Breast epithelium (tissue), 4 donors: ENCODE measurements around the gene FBN1. TPM values are rescaled to one million over a fixed set of nuclear protein-coding genes. Genes with fewer than 3 reads are reported as not detected.

Source experiments
- DNase-seq, 2 donors: peaks; one replicate each; pipeline ENCODE4 v3.0.0-alpha.2; 2019; ENCODE audit warnings: low spot score in 2 of 2
- H3K27ac ChIP-seq, 2 donors: fragments of 200-600 bp; sonication (generic) in 1 of 2; one replicate each; pipeline ENCODE4 v1.5.1; 2016 to 2019; ENCODE audit warnings: mild to moderate bottlenecking in 1 of 2
- H3K27me3 ChIP-seq, 2 donors: fragments of 200-600 bp; sonication (generic) in 1 of 2; one replicate each; pipeline versions ENCODE4 v1.5.1 to v1.6.0; 2017 to 2019; ENCODE audit warnings: control low read depth in 1 of 2, mild to moderate bottlenecking in 1 of 2
- H3K36me3 ChIP-seq: fragments of 200-600 bp; one replicate; pipeline ENCODE4 v1.5.1; 2019
- H3K4me1 ChIP-seq, 2 donors: fragments of 200-600 bp; sonication (generic); one replicate each; pipeline ENCODE4 v1.5.1; 2016 to 2019; ENCODE audit warnings: control low read depth in 1 of 2
- H3K4me3 ChIP-seq, 3 donors: fragments of 200-600 bp; sonication (generic); 1 replicate in 2 of 3; 2 replicates in 1 of 3; pipeline ENCODE4 v1.5.1; 2016 to 2019; ENCODE audit warnings: mild to moderate bottlenecking in 3 of 3, moderate library complexity in 2 of 3
- H3K9me3 ChIP-seq, 2 donors: fragments of 200-600 bp; sonication (generic) in 1 of 2; one replicate each; pipeline ENCODE4 v1.5.1; 2016 to 2019; ENCODE audit warnings: control low read depth in 1 of 2
- CTCF ChIP-seq, 3 donors: fragments of 450-650 bp; IDR thresholded peaks; one replicate each; pipeline ENCODE4 v1.5.1; 2016 to 2017; ENCODE audit warnings: antibody characterized with exemption in 3 of 3, mild to moderate bottlenecking in 3 of 3, moderate library complexity in 3 of 3
- POLR2A ChIP-seq: fragments of 450-650 bp; IDR thresholded peaks from one replicate; pipeline ENCODE4 v1.6.1; 2016; ENCODE audit warnings: antibody characterized with exemption, mild to moderate bottlenecking, moderate library complexity
- POLR2AphosphoS5 ChIP-seq, 3 donors: sonication (generic); formaldehyde crosslinking; IDR thresholded peaks; one replicate each; pipeline ENCODE4 v1.6.1; 2017; ENCODE audit warnings: antibody characterized with exemption in 3 of 3
- intact Hi-C: fragments of 100-400 bp; cut with DNase I; formaldehyde crosslinking; loops from one replicate; pipeline ENCODE4 v1.15.1; 2023; ENCODE audit warnings: low total_unique reads
- total RNA-seq, 3 donors: library from RNA; depleted of rRNA; stranded (reverse); fragments of >200 nt; gene quantifications; one replicate each; pipeline ENCODE4 v1.1.0, GENCODE V29; 2016

The FBN1 gene
- total RNA-seq, 3 donors from 2014 or later, result 38.5 to 210 (median 83.2) TPM

- no peak for TF ChIP-seq POLR2A
- no peak for TF ChIP-seq POLR2AphosphoS5 (IDR thresholded peaks at IDR 0.05)
- TF ChIP-seq CTCF (IDR thresholded peaks at IDR 0.05), result no peak
- H3K4me1 ChIP-seq, result no peaks in the 10 kb centered on the region
- H3K27me3 ChIP-seq, result no peaks in the 10 kb centered on the region
- no peak for DNase-seq
- H3K4me3 ChIP-seq, result no peak overlapping the region
- no peak overlapping the region for H3K27ac ChIP-seq
- H3K9me3 ChIP-seq, result no peaks in the 10 kb centered on the region
- intact Hi-C loops, result loop anchor here (2.0 kb wide), 1 partner anchor 47 kb away; no protein-coding TSS in a partner anchor
- H3K36me3 ChIP-seq, result no peaks in the 10 kb centered on the region
Measured at GRCh38 chr15:48607846-48608245, 37.7 kb downstream of the FBN1 start.

- Histone ChIP-seq H3K9me3 (no peaks in the 10 kb centered on the region), H3K4me1 (no peaks in the 10 kb centered on the region), H3K27me3 (no peaks in the 10 kb centered on the region), H3K36me3 (no peaks in the 10 kb centered on the region), H3K4me3 (no peak overlapping the region), H3K27ac (peak overlapping the region in 1 of 2 donors; percentile 19)
- no peak for DNase-seq
- TF ChIP-seq CTCF (IDR thresholded peaks at IDR 0.05) (no peak), POLR2A (no peak), POLR2AphosphoS5 (IDR thresholded peaks at IDR 0.05) (no peak)
- intact Hi-C loops, result no loop called here
Measured at GRCh38 chr15:48604567-48604966, 40.9 kb downstream of the FBN1 start.

- H3K27ac ChIP-seq, result peak overlapping the region in 1 of 2 donors; percentile 48
- no peak for TF ChIP-seq POLR2A
- no peak for TF ChIP-seq CTCF (IDR thresholded peaks at IDR 0.05)
- TF ChIP-seq POLR2AphosphoS5 (IDR thresholded peaks at IDR 0.05), result no peak
- H3K4me1 ChIP-seq, result no peaks in the 10 kb centered on the region
- H3K36me3 ChIP-seq, result no peaks in the 10 kb centered on the region
- DNase-seq, result no peak
- intact Hi-C loops, result no loop called here
- no peaks in the 10 kb centered on the region for H3K9me3 ChIP-seq
- H3K27me3 ChIP-seq, result no peaks in the 10 kb centered on the region
- no peak overlapping the region for H3K4me3 ChIP-seq
Measured at GRCh38 chr15:48603922-48604321, 41.6 kb downstream of the FBN1 start.

- Histone ChIP-seq H3K9me3 (no peaks in the 10 kb centered on the region), H3K27ac (peak overlapping the region in 1 of 2 donors; percentile 48), H3K4me3 (no peak overlapping the region), H3K4me1 (no peaks in the 10 kb centered on the region), H3K36me3 (no peaks in the 10 kb centered on the region), H3K27me3 (no peaks in the 10 kb centered on the region)
- TF ChIP-seq CTCF (IDR thresholded peaks at IDR 0.05) (no peak), POLR2AphosphoS5 (IDR thresholded peaks at IDR 0.05) (no peak), POLR2A (no peak)
- intact Hi-C loops, result no loop called here
- DNase-seq, result no peak
Measured at GRCh38 chr15:48603123-48603500, 42.4 kb downstream of the FBN1 start.

GRCh38 chr15:48602358-48603122 is 43.0 kb downstream of the FBN1 start:
- intact Hi-C loops, result no loop called here
- DNase-seq, result no peak
- H3K27ac ChIP-seq, result no peak overlapping the region
- no peaks in the 10 kb centered on the region for H3K27me3 ChIP-seq
- no peaks in the 10 kb centered on the region for H3K4me1 ChIP-seq
- no peak overlapping the region for H3K4me3 ChIP-seq
- no peaks in the 10 kb centered on the region for H3K36me3 ChIP-seq
- H3K9me3 ChIP-seq, result no peaks in the 10 kb centered on the region
- no peak for TF ChIP-seq POLR2A
- no peak for TF ChIP-seq POLR2AphosphoS5 (IDR thresholded peaks at IDR 0.05)
- TF ChIP-seq CTCF (IDR thresholded peaks at IDR 0.05), result no peak
